GM10248 (cell line): ENCODE measurements around the gene FUT8.

ENCODE experiments used
- CTCF ChIA-PET: fragments of 300-600 bp; sonication (Branson Sonifier 250); formaldehyde crosslinking; extraction: SDS; loops from one replicate; lab custom pipeline; 2021; ENCODE audit warnings: antibody characterized with exemption; lab: Yijun Ruan, JAX
- POLR2A ChIA-PET: fragments of 350-650 bp; sonication (Branson Sonifier 250); formaldehyde crosslinking; extraction: SDS; loops from one replicate; lab custom pipeline; 2020; ENCODE audit warnings: antibody characterized with exemption; lab: Yijun Ruan, JAX
- DNase-seq: peaks from one replicate; pipeline ENCODE4 v3.0.0; 2012; ENCODE audit errors: extremely low spot score
- CTCF ChIP-seq: IDR thresholded peaks from 2 replicates; pipeline ENCODE4 v1.5.1; 2012; ENCODE audit warnings: mild to moderate bottlenecking, low read depth; ENCODE audit errors: extremely low read depth, missing control alignments, control extremely low read depth

FUT8 gene

GRCh38 chr14:65745396-65746190, 333.1 kb downstream of the FUT8 start:
- ChIA-PET CTCF (no interaction called here), POLR2A (interaction anchor here (0.6 kb wide), 1 partner anchor 617 kb away, joined by 3 read pairs; no protein-coding TSS in a partner anchor)
- no peak for DNase-seq
- no peak for TF ChIP-seq CTCF

DNA sequence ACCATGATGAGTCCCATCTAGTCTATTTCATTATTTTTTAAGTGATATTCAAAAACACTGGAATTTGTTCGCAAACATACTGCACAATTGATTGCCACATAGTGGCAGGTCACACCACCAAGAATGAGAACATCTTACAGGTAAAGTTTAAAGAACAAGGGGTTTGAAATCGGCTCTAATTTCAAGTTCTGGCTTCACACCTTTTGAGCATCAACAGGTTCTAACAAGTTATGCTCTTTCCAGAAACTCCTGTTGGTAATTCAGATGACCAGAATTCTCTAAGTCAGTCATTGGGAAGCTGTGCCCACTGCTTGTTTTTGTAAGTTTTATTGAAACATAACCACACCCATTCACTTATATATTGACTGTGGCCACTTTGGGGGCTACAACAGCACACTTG, 336.3 kb downstream of the FUT8 start:
- ChIA-PET CTCF (interaction anchor here (1.5 kb wide), 1 partner anchor 9 kb away, joined by 3 read pairs; no protein-coding TSS in a partner anchor), POLR2A (no interaction called here)
- no peak for DNase-seq
- TF ChIP-seq CTCF = no peak

GRCh38 chr14:65749287-65749686, 336.8 kb downstream of the FUT8 start:
- no peak for TF ChIP-seq CTCF
- ChIA-PET CTCF (no interaction called here), POLR2A (no interaction called here)
- DNase-seq = no peak

GRCh38 chr14:65750906-65751305, 338.4 kb downstream of the FUT8 start:
- CTCF ChIA-PET = interaction anchor here (1.2 to 1.9 kb wide), 3 partner anchors 8 to 336 kb away, joined by 3 to 6 read pairs (median 4); no protein-coding TSS in a partner anchor
- POLR2A ChIA-PET = no interaction called here
- TF ChIP-seq CTCF = no peak
- DNase-seq = no peak

DNA sequence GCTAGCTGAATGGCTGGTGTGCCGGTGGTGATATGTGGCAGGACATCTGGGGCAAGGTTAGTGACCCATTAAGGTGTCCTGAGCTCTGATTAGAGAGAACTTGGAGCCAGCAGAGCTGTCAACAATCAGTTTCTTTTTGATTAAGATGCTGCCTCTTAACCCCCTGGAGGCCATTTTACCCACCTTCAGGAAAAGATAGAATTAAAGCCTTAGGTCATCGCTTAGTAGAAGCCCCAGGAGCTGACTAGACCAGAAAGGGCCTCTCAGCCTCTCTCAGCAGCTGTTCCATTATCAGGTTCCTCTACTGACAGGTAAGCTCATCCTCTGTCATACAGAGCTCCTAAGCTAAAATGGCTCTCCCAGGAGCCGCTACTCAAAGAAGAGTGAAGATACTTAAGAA, 339.0 kb downstream of the FUT8 start:
- ChIA-PET CTCF (interaction anchor here (1.2 to 1.9 kb wide), 5 partner anchors 8 to 336 kb away, joined by 3 to 6 read pairs (median 4); no protein-coding TSS in a partner anchor), POLR2A (no interaction called here)
- no peak for TF ChIP-seq CTCF
- DNase-seq = no peak

- ChIA-PET POLR2A (no interaction called here), CTCF (interaction anchor here (0.8 to 1.7 kb wide), 3 partner anchors 8 to 21 kb away, joined by 3 to 5 read pairs (median 3); no protein-coding TSS in a partner anchor)
- DNase-seq = no peak
- no peak for TF ChIP-seq CTCF
These were observed 340.5 kb downstream of the FUT8 start for GRCh38 chr14:65753061-65753460.
